Glutamatergic neuron (in vitro differentiated cells): ENCODE measurements around the gene REV1. TPM values are rescaled to one million over a fixed set of nuclear protein-coding genes. Genes with fewer than 3 reads are reported as not detected.

ENCODE experiments used
- DNase-seq: peaks from one replicate; pipeline ENCODE4 v3.0.0; 2022
- H3K27ac Mint-ChIP-seq: one replicate; pipeline ENCODE4 v1.8.0; 2020; ENCODE audit warnings: mild to moderate bottlenecking, mixed read lengths, inconsistent platforms; ENCODE audit not compliant: unreplicated experiment
- H3K27me3 Mint-ChIP-seq: one replicate; pipeline ENCODE4 v1.8.0; 2020; ENCODE audit warnings: mild to moderate bottlenecking, moderate library complexity, mixed read lengths, inconsistent platforms; ENCODE audit not compliant: unreplicated experiment
- H3K36me3 Mint-ChIP-seq: one replicate; pipeline ENCODE4 v1.8.0; 2020; ENCODE audit warnings: mild to moderate bottlenecking, mixed read lengths, inconsistent platforms; ENCODE audit not compliant: unreplicated experiment
- H3K4me1 Mint-ChIP-seq: one replicate; pipeline ENCODE4 v1.8.0; 2020; ENCODE audit warnings: mild to moderate bottlenecking, low read depth, mixed read lengths, inconsistent platforms; ENCODE audit not compliant: unreplicated experiment
- H3K4me3 Mint-ChIP-seq: one replicate; pipeline ENCODE4 v1.8.0; 2020; ENCODE audit warnings: mild to moderate bottlenecking, mixed read lengths, inconsistent platforms; ENCODE audit not compliant: unreplicated experiment
- H3K9me3 Mint-ChIP-seq: one replicate; pipeline ENCODE4 v1.8.0; 2020; ENCODE audit warnings: mild to moderate bottlenecking, moderate library complexity, mixed read lengths, inconsistent platforms; ENCODE audit not compliant: unreplicated experiment
- CTCF ChIP-seq: fragments of 200-600 bp; sonication (generic); IDR thresholded peaks from one replicate; pipeline ENCODE4 v1.5.0; 2021; ENCODE audit not compliant: partially characterized antibody, unreplicated experiment
- total RNA-seq: library from RNA; stranded (reverse); fragmentation: NEBNext Ultra II Directional; extraction: Animal tissue kit (Norgen Biotek cat#: 25700); gene quantifications from one replicate; pipeline ENCODE4 v1.2.1, GENCODE V29; 2021; ENCODE audit not compliant: unreplicated experiment

REV1 gene
- total RNA-seq, 1 donor from 2014 or later, result 39.2 TPM

GRCh38 chr2:99442837-99443236, 47.0 kb downstream of the REV1 start:
- H3K36me3 Mint-ChIP-seq, result no peaks in the 10 kb centered on the region
- no peaks in the 10 kb centered on the region for H3K9me3 Mint-ChIP-seq
- H3K27ac Mint-ChIP-seq, result no peak overlapping the region
- TF ChIP-seq CTCF, result no peak
- H3K4me3 Mint-ChIP-seq, result no peak overlapping the region
- peaks cover 4% of the 10 kb centered on the region for H3K4me1 Mint-ChIP-seq
- peaks cover 2% of the 10 kb centered on the region for H3K27me3 Mint-ChIP-seq
- DNase-seq, result no peak

GRCh38 chr2:99439971-99440505, 49.8 kb downstream of the REV1 start:
- TF ChIP-seq CTCF, result no peak
- no peak for DNase-seq
- Mint-ChIP-seq H3K27me3 (peaks cover 2% of the 10 kb centered on the region), H3K4me3 (no peak overlapping the region), H3K27ac (no peak overlapping the region), H3K9me3 (no peaks in the 10 kb centered on the region), H3K4me1 (peaks cover 4% of the 10 kb centered on the region), H3K36me3 (no peaks in the 10 kb centered on the region)

- Mint-ChIP-seq H3K4me1 (peaks cover 4% of the 10 kb centered on the region), H3K27ac (no peak overlapping the region), H3K9me3 (no peaks in the 10 kb centered on the region), H3K4me3 (no peak overlapping the region), H3K27me3 (peaks cover 2% of the 10 kb centered on the region), H3K36me3 (no peaks in the 10 kb centered on the region)
- no peak for TF ChIP-seq CTCF
- DNase-seq, result no peak
Observed at GRCh38 chr2:99436874-99437273, 52.9 kb downstream of the REV1 start.

- Mint-ChIP-seq H3K4me1 (no peaks in the 10 kb centered on the region), H3K27ac (no peak overlapping the region), H3K27me3 (no peaks in the 10 kb centered on the region), H3K36me3 (no peaks in the 10 kb centered on the region), H3K9me3 (no peaks in the 10 kb centered on the region), H3K4me3 (no peak overlapping the region)
- no peak for DNase-seq
- TF ChIP-seq CTCF, result no peak
Observed at GRCh38 chr2:99433340-99433739, 56.5 kb downstream of the REV1 start.

- H3K27me3 Mint-ChIP-seq, result no peaks in the 10 kb centered on the region
- H3K4me3 Mint-ChIP-seq, result no peak overlapping the region
- no peaks in the 10 kb centered on the region for H3K9me3 Mint-ChIP-seq
- H3K36me3 Mint-ChIP-seq, result no peaks in the 10 kb centered on the region
- TF ChIP-seq CTCF, result no peak
- H3K27ac Mint-ChIP-seq, result no peak overlapping the region
- no peak for DNase-seq
- no peaks in the 10 kb centered on the region for H3K4me1 Mint-ChIP-seq
Observed at GRCh38 chr2:99431587-99432275, 58.1 kb downstream of the REV1 start.
